SK-N-SH (cell line): Measurements from ENCODE around the gene SACM1L.

Source experiments
- CTCF ChIP-seq: fragments of 200-600 bp; sonication (generic); IDR thresholded peaks from 2 replicates; pipeline ENCODE4 v1.6.1; 2017; ENCODE audit warnings: antibody characterized with exemption, mild to moderate bottlenecking, moderate library complexity
- EP300 ChIP-seq, 2 experiments: IDR thresholded peaks; 2 replicates each; pipeline versions ENCODE4 v1.4.0 to v1.6.1; 2012; ENCODE audit warnings: borderline replicate concordance in 1 of 2, low read depth in 1 of 2, low read length in 1 of 2
- FOSL2 ChIP-seq: IDR thresholded peaks from 2 replicates; pipeline ENCODE4 v1.4.0; 2012; ENCODE audit warnings: low read depth, mild to moderate bottlenecking, moderate library complexity, borderline replicate concordance
- MAX ChIP-seq: IDR thresholded peaks from 2 replicates; pipeline ENCODE4 v1.4.0; 2012; ENCODE audit warnings: low read depth
- RAD21 ChIP-seq: IDR thresholded peaks from 2 replicates; pipeline ENCODE4 v1.6.1; 2012; ENCODE audit warnings: mild to moderate bottlenecking, low read length
- SIN3A ChIP-seq: IDR thresholded peaks from 2 replicates; pipeline ENCODE4 v1.6.1; 2012; ENCODE audit warnings: low read depth, mild to moderate bottlenecking, low read length, moderate library complexity, borderline replicate concordance

GRCh38 chr3:45683417-45684326, 5.5 kb upstream of the SACM1L start:
- TF ChIP-seq EP300 (IDR thresholded peaks at IDR 0.05; ENCODE audit: borderline replicate concordance in 1 of 2, low read depth in 1 of 2, low read length in 1 of 2) (no peak), SIN3A (no peak), CTCF (no peak), FOSL2 (no peak), MAX (no peak), RAD21 (no peak)
